ENCODE data around the gene SLC30A7.
"Not testable (repeated sequence)": the region's sequence is repeated elsewhere in the genome, so short reads cannot be mapped to it uniquely, and the experiment has no call there.

SLC30A7 gene

GRCh38 chr1:100889869-100890482, 5.9 kb upstream of the SLC30A7 start:
- Histone ChIP-seq H3K79me2 (ENCODE audit: control insufficient read depth, insufficient read depth, low read length, unreplicated experiment) (peaks cover 29% of the 10 kb centered on the region), H3K4me1 (ENCODE audit: control insufficient read depth, insufficient read depth, low read length, unreplicated experiment) (peaks cover 14% of the 10 kb centered on the region)
- not testable (repeated sequence) for H3K27ac ChIP-seq (ENCODE audit: low read depth, low read length); H3K36me3 ChIP-seq (ENCODE audit: insufficient read depth, low read length); H3K27me3 ChIP-seq (ENCODE audit: insufficient read depth, low read length); H2AFZ ChIP-seq (ENCODE audit: low read length, unreplicated experiment); H3K4me3 ChIP-seq (ENCODE audit: low read depth, low read length)

GRCh38 chr1:100891380-100891779, 4.5 kb upstream of the SLC30A7 start:
- peaks cover 14% of the 10 kb centered on the region for H3K4me1 ChIP-seq (ENCODE audit: control insufficient read depth, insufficient read depth, low read length, unreplicated experiment)
- no peak overlapping the region for H2AFZ ChIP-seq (ENCODE audit: low read length, unreplicated experiment)
- H3K4me3 ChIP-seq (ENCODE audit: low read depth, low read length), result no peak overlapping the region
- no peak overlapping the region for H3K27ac ChIP-seq (ENCODE audit: low read depth, low read length)
- no peaks in the 10 kb centered on the region for H3K27me3 ChIP-seq (ENCODE audit: insufficient read depth, low read length)
- peaks cover 33% of the 10 kb centered on the region for H3K79me2 ChIP-seq (ENCODE audit: control insufficient read depth, insufficient read depth, low read length, unreplicated experiment)
- H3K36me3 ChIP-seq (ENCODE audit: insufficient read depth, low read length), result peaks cover 5% of the 10 kb centered on the region

- Histone ChIP-seq H3K27me3 (ENCODE audit: insufficient read depth, low read length) (no peaks in the 10 kb centered on the region), H3K4me3 (ENCODE audit: low read depth, low read length) (peak overlapping the region; percentile 94; the same call in 1 of the 2 replicates), H3K27ac (ENCODE audit: low read depth, low read length) (no peak overlapping the region), H3K36me3 (ENCODE audit: insufficient read depth, low read length) (peaks cover 5% of the 10 kb centered on the region), H3K4me1 (ENCODE audit: control insufficient read depth, insufficient read depth, low read length, unreplicated experiment) (peaks cover 20% of the 10 kb centered on the region), H2AFZ (ENCODE audit: low read length, unreplicated experiment) (no peak overlapping the region), H3K79me2 (ENCODE audit: control insufficient read depth, insufficient read depth, low read length, unreplicated experiment) (peaks cover 45% of the 10 kb centered on the region)
Measured at GRCh38 chr1:100892554-100892953, 3.3 kb upstream of the SLC30A7 start.

GRCh38 chr1:100893718-100894117, 2.2 kb upstream of the SLC30A7 start:
- peak overlapping the region; percentile 45 for H2AFZ ChIP-seq (ENCODE audit: low read length, unreplicated experiment)
- peaks cover 30% of the 10 kb centered on the region for H3K4me1 ChIP-seq (ENCODE audit: control insufficient read depth, insufficient read depth, low read length, unreplicated experiment)
- H3K27me3 ChIP-seq (ENCODE audit: insufficient read depth, low read length), result no peaks in the 10 kb centered on the region
- peak overlapping the region; percentile 94 for H3K4me3 ChIP-seq (ENCODE audit: low read depth, low read length)
- H3K36me3 ChIP-seq (ENCODE audit: insufficient read depth, low read length), result peaks cover 8% of the 10 kb centered on the region
- peaks cover 56% of the 10 kb centered on the region for H3K79me2 ChIP-seq (ENCODE audit: control insufficient read depth, insufficient read depth, low read length, unreplicated experiment)
- H3K27ac ChIP-seq (ENCODE audit: low read depth, low read length), result peak overlapping the region; percentile 93

- peaks cover 63% of the 10 kb centered on the region for H3K79me2 ChIP-seq (ENCODE audit: control insufficient read depth, insufficient read depth, low read length, unreplicated experiment)
- H3K27me3 ChIP-seq (ENCODE audit: insufficient read depth, low read length), result no peaks in the 10 kb centered on the region
- peak within 1 kb of the TSS; percentile 94 for H3K4me3 ChIP-seq (ENCODE audit: low read depth, low read length)
- peak within 1 kb of the TSS; percentile 78 for H2AFZ ChIP-seq (ENCODE audit: low read length, unreplicated experiment)
- H3K36me3 ChIP-seq (ENCODE audit: insufficient read depth, low read length), result peaks cover 15% of the 10 kb centered on the region; the same call in 1 of the 2 replicates
- H3K4me1 ChIP-seq (ENCODE audit: control insufficient read depth, insufficient read depth, low read length, unreplicated experiment), result peaks cover 32% of the 10 kb centered on the region
- H3K27ac ChIP-seq (ENCODE audit: low read depth, low read length), result peak within 1 kb of the TSS; percentile 93
Measured at GRCh38 chr1:100894603-100895539, 1.0 kb upstream of the SLC30A7 start, which contains the start of gene EXTL2. TSS of gene EXTL2 (minus strand) at chr1:100894842. CDS start at chr1:100888757, 6,085 bp downstream.

GRCh38 chr1:100896481-100896982, 642 bp downstream of the SLC30A7 start:
- Histone ChIP-seq H3K4me3 (ENCODE audit: low read depth, low read length) (peak overlapping the region; percentile 94), H3K4me1 (ENCODE audit: control insufficient read depth, insufficient read depth, low read length, unreplicated experiment) (peaks cover 32% of the 10 kb centered on the region), H3K27ac (ENCODE audit: low read depth, low read length) (peak overlapping the region; percentile 93), H3K36me3 (ENCODE audit: insufficient read depth, low read length) (peaks cover 30% of the 10 kb centered on the region), H3K27me3 (ENCODE audit: insufficient read depth, low read length) (no peaks in the 10 kb centered on the region), H2AFZ (ENCODE audit: low read length, unreplicated experiment) (peak overlapping the region; percentile 92), H3K79me2 (ENCODE audit: control insufficient read depth, insufficient read depth, low read length, unreplicated experiment) (peaks cover 68% of the 10 kb centered on the region)

- no peak overlapping the region for H3K27ac ChIP-seq (ENCODE audit: low read depth, low read length)
- no peak overlapping the region for H3K4me3 ChIP-seq (ENCODE audit: low read depth, low read length)
Measured at GRCh38 chr1:100902365-100902764, 6.5 kb downstream of the SLC30A7 start.

GRCh38 chr1:100903777-100904176, 7.9 kb downstream of the SLC30A7 start:
- no peak overlapping the region for H3K27ac ChIP-seq (ENCODE audit: low read depth, low read length)
- H2AFZ ChIP-seq (ENCODE audit: low read length, unreplicated experiment), result no peak overlapping the region
- H3K79me2 ChIP-seq (ENCODE audit: control insufficient read depth, insufficient read depth, low read length, unreplicated experiment), result peaks cover 20% of the 10 kb centered on the region
- peaks cover 1% of the 10 kb centered on the region for H3K4me1 ChIP-seq (ENCODE audit: control insufficient read depth, insufficient read depth, low read length, unreplicated experiment)
- no peak overlapping the region for H3K4me3 ChIP-seq (ENCODE audit: low read depth, low read length)
- no peaks in the 10 kb centered on the region for H3K27me3 ChIP-seq (ENCODE audit: insufficient read depth, low read length)
- peaks cover 60% of the 10 kb centered on the region for H3K36me3 ChIP-seq (ENCODE audit: insufficient read depth, low read length)

More at GRCh38 chr1:100902365-100902764, 6.5 kb downstream of the SLC30A7 start:
- Histone ChIP-seq H3K36me3 (ENCODE audit: insufficient read depth, low read length) (peaks cover 64% of the 10 kb centered on the region), H3K4me1 (ENCODE audit: control insufficient read depth, insufficient read depth, low read length, unreplicated experiment) (peaks cover 15% of the 10 kb centered on the region), H2AFZ (ENCODE audit: low read length, unreplicated experiment) (no peak overlapping the region), H3K27me3 (ENCODE audit: insufficient read depth, low read length) (no peaks in the 10 kb centered on the region), H3K79me2 (ENCODE audit: control insufficient read depth, insufficient read depth, low read length, unreplicated experiment) (peaks cover 34% of the 10 kb centered on the region)

- Histone ChIP-seq H2AFZ (ENCODE audit: low read length, unreplicated experiment) (no peak overlapping the region), H3K36me3 (ENCODE audit: insufficient read depth, low read length) (peaks cover 61% of the 10 kb centered on the region), H3K4me1 (ENCODE audit: control insufficient read depth, insufficient read depth, low read length, unreplicated experiment) (no peaks in the 10 kb centered on the region), H3K79me2 (ENCODE audit: control insufficient read depth, insufficient read depth, low read length, unreplicated experiment) (peaks cover 12% of the 10 kb centered on the region), H3K4me3 (ENCODE audit: low read depth, low read length) (no peak overlapping the region), H3K27ac (ENCODE audit: low read depth, low read length) (no peak overlapping the region), H3K27me3 (ENCODE audit: insufficient read depth, low read length) (no peaks in the 10 kb centered on the region)
Measured at GRCh38 chr1:100904528-100904927, 8.6 kb downstream of the SLC30A7 start.

GRCh38 chr1:100905181-100905580, 9.3 kb downstream of the SLC30A7 start:
- no peak overlapping the region for H3K27ac ChIP-seq (ENCODE audit: low read depth, low read length)
- H3K4me1 ChIP-seq (ENCODE audit: control insufficient read depth, insufficient read depth, low read length, unreplicated experiment), result no peaks in the 10 kb centered on the region
- no peak overlapping the region for H2AFZ ChIP-seq (ENCODE audit: low read length, unreplicated experiment)
- H3K79me2 ChIP-seq (ENCODE audit: control insufficient read depth, insufficient read depth, low read length, unreplicated experiment), result peaks cover 11% of the 10 kb centered on the region
- no peak overlapping the region for H3K4me3 ChIP-seq (ENCODE audit: low read depth, low read length)
- no peaks in the 10 kb centered on the region for H3K27me3 ChIP-seq (ENCODE audit: insufficient read depth, low read length)
- H3K36me3 ChIP-seq (ENCODE audit: insufficient read depth, low read length), result peaks cover 59% of the 10 kb centered on the region
